Stimulated activated CD4-positive, alpha-beta T cell treated with anti-CD3 and anti-CD28 coated beads, Interleukin-2, amount 100 ng/mL, for 4 hours (primary cell): Measurements from ENCODE around the gene CAMK1D.

Experiments
- DNase-seq: peaks from one replicate; pipeline ENCODE4 v3.0.0-alpha.2; 2020; ENCODE audit warnings: low read depth

Gene CAMK1D

DNA sequence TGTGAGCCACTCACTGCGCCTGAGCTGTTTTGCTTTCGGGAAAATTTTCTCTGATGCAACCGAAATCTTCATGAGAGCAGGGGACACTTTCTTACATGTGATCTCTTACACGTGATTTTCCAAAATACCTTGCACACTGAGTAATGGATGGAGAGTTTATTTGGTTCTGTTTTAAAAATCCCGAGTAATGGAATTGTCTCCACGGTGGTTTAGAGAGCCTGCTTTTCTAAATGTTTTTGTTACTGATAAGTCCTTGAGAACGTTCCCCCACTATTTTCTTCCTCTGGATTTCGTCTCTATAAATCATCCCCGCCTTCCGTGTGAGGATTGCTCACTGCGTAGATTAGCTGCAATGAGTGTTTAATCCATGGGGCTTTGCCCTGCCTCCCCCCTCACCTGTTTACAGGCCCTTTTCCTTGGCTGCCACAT is 25.7 kb downstream of the CAMK1D start:
- DNase-seq: no peak

DNA sequence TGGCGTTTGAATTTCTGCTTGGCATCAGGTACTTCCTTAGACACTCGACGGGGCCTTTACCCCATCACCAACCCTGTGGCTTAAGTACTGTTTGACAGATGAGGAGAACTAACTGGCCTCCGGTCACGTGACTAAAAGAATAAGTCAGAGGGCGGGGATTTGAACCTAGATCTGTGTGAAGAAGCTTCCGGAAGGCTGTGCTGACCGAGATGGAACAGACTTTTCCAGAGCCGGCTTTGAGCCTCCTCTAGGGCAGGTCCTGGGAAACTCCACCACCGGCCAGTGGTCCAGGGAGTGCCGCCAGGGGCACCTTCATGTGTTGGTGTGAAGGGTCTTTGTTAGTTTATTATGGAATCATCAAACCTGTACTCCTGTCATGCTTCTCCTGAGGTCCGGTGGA is 26.9 kb downstream of the CAMK1D start:
- no peak for DNase-seq

DNA sequence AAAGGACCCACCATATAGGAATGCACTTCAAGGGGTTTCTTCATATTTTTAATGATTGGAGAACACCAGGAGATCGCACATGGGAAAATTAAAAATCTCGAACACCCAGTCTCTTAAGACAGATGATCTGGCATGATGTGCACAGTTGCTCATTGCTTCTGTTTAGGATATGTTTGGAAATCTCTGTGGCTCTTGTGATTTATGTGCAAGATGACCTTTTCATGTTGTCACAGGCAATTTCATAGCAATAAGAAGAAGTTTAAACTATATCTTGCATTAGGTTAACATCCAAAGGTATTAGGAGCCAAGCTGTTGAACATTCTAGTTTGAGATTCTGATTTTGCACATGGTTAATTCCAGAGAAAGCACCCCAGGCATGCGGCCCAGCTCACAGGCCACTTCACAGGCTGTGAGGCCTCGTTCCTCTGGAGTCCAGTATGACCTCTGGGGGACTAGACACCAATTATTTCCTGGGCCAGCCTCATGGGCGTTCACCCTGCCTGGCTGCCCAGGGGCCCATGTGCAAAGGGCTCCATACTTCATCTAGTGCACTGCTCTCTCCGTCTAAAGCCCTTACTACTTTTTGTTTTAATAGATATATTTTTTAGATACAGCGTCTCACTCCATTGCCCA is 28.4 kb downstream of the CAMK1D start:
- DNase-seq: no peak

DNA sequence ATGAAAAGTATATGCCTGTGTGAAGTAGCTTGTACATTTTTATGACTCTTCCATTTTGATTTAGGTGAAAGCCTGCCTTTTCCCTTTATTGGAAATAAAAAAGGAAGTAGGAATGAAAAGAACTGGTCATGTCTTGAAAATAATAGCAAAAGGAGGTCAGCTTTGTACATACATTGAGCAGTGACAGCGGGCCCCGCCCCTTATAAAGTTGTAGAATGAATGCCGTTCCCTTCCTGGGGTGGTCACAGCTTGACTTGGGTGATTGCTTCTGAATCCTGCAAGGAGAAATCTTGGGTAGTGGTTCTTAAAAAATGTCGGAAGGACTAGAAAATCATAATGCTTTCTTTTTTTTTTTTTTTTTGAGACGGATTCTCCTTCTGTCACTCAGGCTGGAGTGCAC is 31.7 kb downstream of the CAMK1D start:
- DNase-seq: no peak

DNA sequence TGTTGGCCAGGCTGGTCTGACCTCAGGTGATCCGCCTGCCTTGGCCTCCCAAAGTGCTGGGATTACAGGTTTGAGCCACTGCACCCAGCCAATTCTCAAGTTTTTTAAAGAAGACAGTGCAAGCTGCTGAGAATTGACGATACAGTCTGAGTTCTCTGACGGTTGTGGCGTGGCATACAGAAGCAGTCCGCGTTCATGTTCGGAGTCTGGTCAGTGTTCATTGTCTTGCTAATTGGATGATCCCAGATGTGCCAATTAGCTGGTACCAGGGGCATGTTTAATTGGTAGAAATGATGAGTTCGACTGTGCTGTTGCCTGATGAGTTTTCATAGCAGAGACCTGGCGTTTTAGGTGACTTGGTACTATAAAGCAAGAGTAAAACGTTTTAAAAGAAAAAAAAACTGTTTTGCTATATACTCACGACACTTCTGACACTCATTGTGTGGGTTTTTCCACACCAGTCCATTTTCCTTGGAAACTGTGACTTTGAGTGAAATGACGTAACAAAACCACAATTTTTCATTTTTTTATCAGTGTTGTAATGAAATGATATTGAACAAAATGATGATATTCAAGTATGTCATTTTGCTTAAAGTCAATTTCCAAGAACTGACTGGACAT is 32.3 kb downstream of the CAMK1D start:
- DNase-seq: no peak

DNA sequence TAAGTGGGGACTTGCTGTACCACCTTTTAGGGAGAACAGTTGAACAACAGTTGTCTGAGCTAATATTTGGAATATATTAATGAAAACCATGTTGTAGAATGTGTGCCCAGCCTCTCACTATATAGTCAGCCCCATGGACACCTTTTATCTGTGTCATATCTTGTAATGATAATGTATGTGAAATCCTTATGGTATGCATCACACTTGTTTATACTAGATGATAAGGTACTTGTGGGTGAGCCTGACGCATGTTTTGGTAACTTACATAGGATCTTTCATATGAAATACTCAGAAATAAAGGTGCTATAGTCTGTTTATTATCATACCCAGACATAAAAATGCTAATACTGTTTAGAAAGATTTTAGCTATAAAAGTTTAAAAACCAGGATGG is 32.8 kb downstream of the CAMK1D start:
- DNase-seq: no peak

DNA sequence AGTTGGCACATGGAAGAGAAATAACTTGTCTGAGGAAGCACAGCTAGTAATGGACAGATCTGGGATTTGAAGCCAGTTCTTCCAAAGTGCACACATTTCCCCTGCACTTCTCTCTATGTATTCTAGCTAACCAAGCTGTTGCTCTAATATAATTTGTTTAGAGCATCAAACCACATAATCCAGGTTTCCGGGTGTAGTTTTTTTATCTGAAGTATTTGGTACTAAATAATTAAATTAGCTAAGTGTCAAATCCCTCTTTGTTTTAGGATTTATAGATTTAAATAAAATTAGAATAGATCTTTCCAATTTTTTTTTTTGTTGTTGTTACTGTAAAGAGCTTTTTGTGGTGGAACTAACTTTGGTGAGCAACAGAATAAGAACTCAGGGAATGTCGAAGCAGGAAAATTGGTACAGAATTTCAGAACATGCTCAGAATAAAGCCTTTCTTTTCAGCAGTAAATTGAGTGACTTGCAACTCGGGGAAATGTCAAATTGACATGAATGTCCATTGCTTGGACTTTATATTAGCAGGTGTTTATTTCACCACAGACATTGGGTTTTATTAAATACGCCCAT is 33.7 kb downstream of the CAMK1D start:
- DNase-seq: no peak

DNA sequence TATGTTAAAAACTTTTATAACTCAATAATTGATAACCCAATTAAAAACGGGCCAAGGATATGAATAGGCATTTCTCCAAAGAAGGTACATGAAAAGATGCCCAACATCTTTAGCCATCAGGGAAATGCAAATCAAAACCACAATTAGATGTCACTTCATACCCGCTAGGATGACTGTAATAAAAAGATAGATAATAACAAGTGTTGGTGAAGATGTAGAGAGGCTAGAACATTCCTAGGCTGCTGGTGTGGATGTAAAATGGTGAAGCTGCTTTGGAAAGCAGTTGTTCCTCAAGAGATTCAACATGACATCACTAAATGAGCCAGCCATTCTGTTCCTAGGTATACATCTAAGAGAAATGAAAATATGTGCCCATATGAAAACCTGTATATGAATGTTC is 35.6 kb downstream of the CAMK1D start:
- no peak for DNase-seq

DNA sequence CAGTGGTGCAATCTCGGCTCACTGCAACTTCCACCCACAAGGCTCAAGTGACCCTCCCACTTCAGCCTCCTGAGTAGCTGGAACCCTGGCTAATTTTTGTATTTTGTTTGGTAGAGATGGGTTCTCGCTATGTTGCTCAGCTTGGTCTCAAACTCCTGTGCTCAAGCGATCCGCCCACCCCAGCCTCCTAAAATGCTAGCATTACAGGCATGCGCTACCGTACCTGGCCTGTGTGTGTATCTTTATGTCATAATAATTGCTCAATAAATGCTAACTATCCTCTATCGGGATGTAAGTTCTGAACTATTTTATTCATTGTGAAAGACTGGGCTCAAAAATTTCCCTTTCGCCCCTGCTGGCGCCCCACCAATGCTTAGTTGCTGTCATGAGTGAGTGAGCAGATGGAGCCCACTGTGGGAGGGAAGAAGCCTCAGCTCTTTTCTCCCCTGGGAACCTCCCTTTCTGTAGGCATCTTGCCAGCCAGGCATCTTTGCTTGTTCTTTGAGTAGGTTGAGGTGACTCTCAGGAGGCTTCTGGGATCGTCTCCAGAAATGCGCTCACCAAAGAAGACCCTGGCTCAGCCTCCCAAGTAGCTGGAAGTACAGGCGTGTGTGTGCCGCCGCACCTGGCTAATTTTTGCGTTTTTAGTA is 38.3 kb downstream of the CAMK1D start:
- no peak for DNase-seq

DNA sequence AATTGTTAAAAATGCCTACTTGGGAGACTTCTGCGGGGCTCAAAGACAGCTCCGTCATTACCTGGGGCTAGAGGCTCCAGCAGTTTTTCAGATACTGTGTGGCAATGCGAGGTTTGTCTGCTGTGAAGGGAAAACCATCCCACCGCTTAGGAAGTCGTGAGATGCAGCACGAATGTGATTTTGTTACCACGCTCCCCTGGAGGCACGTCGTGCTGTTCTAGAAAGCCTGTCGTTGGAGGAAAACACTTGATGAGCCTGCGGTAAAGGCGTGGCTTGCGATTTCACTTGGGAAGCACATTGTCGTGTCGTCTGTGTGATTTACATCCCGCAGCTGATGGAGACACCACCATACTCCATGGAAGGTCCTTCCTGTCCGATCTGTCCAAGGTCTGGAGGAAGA is 39.3 kb downstream of the CAMK1D start:
- DNase-seq: no peak

DNA sequence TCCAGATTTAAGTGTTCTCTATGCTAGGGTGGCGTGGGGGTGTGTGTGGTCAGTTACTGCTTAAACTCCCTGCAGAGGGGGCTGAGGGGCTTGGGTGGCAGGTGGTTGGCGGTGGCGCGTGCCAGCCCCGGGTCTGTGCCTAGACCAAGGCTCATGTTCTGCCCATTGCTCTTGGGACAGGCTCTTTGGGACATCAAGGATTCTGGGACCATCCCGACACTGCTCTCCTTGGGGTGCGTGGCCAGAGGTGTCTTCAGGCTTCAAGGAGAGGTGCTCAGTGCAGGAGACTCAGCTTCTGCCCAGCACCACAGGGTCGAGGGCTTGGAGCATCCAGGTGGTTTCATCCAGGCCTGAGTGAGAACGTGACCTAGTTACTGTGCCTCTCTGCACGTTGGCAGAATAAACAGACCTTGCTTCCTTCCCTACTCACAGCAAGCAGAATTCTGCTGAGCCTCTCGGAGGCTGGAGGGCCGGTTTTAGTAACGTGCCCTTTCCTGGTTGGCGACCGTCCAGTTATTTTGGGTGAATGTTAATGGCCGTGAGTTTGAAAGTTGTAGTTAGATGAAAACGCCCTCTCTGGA is 39.9 kb downstream of the CAMK1D start:
- DNase-seq: no peak

DNA sequence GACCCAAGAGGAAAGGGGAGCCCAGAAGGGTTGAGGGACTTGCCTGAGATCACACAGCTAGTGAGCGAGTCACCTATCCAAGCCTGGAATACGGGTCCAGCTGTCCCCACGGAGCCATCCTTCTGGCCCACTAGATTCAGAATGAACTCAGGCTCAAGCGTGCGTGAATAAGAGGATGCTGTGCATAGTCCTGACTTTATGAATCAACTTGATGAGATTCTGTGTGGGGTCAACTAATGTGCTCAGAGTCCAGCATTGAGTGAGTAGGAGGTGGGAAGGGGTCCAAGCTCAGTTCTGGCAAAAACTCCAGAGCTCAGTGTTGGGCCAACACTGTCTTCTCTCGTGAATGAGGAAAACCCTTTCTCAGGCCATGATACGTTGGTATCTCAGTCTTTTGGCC is 41.4 kb downstream of the CAMK1D start:
- DNase-seq: no peak

DNA sequence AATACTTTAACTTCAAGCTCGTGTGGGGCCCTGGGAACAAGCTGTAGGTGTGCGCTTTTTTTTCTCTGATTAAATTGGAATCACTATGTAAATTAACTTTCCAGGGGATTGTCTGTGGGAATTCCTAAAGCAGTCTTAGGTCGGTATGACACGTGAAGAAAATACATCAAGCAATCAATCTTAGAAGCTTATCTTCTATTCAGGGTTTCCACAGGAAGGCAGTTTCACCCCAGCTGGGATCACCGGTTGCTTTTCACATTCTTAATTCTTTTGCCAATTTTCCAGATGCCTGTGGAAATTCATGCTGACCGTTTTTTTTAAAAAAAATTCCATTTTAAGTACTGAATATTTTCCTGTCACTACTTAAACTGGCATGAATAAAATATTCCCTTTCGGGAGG is 41.9 kb downstream of the CAMK1D start:
- DNase-seq: no peak

DNA sequence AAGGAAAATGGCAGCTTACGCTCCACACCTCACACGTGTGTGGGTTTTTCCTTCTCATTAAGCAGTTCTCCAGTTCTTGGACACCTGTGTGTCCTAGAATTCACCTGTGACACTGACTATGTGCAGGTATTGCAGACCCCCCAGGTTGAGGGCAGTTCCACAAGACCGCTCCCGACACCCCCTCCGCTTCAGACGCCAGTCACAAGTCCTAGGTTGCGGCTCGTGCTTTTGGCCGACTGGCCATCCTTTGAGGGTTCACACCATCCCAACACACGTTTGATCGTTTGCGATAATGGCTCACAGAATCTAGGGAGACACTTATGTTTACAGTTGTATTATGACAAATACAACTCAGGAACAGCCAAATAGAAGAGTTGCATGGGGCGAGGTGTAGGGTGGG is 44.5 kb downstream of the CAMK1D start:
- no peak for DNase-seq

DNA sequence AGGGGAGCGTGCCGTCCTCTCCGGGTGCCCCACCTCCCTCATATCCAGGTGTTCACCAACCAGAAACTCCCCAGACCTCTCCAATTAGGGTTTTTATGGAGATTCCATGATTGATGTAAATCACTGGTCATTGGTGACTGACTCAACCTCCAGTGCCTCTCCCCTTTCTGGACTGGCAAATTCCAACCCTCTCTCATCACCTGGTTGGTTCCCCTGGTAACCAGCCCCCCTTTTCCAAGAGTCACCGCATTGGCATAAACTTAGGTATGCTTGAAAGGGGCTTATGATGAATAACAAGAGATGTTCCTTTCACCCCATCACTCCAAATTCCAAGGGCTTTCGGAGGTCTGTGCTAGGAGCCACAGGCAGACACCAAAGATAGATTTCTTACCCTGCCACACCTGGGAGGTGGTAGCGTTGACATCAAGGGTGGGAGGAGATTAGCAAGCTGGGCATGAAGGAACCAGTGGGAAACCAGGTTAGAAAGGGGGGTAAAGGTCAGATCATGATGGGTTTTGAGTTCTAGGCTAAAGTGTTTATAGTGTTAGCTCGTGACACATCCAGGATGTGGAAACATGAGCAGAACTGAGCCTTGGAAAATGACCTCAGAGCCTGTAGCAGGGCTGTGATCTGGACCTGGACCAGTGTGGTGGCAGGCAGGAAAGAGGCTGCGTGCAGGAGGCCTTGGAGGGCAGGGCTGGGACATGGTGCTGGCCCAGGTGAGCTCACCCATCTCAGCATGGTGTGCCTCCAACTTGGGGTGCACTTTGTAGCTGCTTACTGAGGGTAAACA is 45.1 kb downstream of the CAMK1D start:
- DNase-seq: no peak

DNA sequence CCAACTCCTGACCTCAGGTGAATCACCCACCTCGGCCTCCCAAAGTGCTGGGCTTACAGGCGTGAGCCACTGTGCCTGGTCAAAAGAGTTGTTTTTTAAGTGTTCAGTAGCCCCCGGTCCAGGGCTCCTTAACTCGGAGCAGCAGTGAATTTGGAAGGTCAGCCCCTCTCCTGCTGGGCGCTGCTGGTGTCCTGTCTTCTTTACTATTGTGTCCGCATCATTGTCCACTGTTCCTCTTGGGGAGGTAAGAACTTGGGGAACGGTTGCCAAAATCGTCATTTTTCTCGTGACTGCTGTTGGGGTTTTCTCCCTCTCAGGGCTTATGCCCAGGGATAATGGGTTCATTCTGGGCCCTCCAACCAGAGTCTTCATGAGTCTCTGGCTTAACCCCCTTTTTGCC is 46.7 kb downstream of the CAMK1D start:
- no peak for DNase-seq

DNA sequence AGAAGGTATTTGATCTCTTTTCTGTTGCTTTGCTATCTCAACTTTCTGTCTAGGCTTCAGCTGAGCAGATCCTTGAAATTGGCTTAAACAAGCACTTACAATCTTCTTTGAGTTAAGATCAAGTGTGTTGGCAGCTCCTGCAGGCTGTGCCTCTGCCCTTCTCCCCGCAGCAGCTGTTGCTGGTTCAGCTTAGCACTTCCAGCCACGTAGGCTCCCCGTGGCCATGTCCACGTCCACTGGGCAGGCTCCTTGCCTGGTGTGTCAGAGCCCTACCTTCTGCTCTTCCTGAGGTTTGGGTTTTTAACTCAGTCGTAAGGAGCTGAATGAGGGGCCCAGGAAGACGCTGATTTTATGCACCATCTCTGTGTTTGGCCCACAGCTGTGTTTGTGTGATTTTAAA is 47.2 kb downstream of the CAMK1D start:
- DNase-seq: no peak

DNA sequence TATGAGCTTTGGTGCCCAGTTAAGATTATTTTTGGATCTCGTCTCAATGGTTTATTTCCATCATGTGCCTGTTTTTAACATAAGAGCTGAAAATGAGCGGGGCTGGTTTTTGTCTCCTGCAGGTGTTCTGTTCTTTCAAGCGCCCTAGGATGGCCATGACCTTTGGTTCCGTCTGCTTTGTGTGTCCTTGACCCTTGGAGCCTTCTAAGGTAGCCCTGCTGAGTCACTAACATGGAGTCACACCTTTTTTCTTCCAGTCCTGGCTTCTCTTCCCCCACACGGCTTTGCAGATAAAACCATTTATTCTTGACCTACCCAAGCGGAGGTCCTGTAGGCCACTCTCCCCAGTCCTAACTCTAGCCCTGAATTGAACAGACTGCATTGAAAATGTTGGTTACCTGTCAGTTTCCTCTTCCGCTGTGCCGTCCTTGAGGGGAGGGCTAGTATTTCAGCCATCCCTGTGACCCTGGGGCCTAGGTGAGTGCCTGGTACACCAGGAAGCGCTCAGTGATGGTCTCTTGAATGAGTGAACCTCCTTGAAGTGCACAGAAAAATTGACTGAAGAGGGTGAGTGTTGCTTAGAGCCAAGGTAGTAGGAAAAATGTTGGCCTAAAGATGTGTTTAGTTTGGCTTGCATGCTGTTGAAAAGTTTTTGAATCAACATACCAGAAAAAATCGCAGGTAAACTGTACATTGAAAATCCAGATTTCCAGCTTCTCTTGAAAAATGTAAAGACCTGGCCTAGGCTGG is 48.0 kb downstream of the CAMK1D start:
- no peak for DNase-seq

DNA sequence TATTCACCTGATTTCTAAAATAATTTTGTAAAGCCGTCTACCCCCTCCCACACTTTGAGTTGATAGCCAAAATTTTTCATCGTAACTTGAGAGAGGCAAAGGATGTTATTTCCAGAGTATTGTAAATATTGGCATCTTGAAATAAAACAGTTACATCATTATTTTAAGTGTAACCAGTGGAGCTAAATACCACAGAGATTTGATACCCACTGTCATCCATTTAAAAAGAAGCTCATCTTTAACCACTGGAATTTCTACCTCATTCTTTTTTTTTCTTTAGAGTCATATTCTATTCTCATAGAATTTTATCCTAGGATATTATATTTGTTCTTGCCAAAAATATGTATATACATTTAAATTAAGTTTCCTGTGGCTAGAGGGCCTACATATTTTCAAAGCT is 48.6 kb downstream of the CAMK1D start:
- no peak for DNase-seq

DNA sequence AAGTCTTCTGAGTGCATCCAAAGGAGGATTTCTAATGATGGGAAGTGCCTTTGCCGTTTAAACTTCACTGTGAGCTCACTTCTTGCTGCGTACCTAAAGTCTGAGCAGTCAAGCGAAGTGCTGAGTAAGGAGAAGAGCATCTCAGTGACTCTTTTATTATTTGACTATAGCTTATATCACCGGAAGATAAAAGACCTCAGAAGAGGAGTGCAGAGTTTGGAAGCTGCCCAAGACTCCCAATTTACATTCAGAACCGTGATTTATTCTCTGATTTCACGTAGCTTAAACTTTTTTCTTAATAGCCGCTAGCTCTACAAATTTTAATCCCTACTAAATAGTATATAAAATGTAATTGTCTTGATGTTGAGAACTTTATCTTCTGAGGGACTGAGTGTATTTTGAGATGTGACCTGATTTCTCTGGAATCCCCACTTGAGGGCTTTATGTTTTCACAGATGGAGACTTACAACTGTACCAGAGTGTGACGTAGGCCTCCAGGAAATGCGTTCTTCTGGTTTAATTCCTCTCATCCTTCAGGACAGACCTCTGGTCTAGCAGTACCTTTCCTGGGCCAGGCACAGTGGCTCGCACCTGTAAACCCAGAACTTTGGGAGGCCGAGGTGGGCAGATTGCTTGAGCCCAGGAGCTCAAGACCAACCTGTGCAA is 51.1 kb downstream of the CAMK1D start:
- no peak for DNase-seq

DNA sequence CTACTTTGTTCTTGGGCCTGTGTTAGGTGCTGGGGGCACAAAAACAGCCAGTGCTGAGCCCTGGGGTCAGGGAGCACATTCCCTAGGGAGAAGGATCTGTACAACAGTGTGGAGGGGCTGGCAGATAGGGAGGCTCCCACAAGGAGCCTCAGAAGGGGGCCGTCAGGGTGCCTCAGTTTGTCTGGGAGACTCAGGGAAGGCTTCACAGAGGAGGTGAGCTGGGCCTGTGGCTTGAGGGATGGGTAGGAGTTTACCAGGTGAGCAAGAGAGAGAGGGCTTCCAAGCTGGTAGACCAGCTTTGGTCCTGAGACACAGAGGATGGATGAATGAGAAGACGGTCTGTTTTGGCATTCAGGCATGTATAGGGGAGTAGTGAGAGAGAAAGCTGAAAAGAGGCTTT is 52.1 kb downstream of the CAMK1D start:
- no peak for DNase-seq
